B cell (primary cell): Measurements from ENCODE around the gene PDGFRB. TPM values are rescaled to one million over a fixed set of nuclear protein-coding genes. Genes with fewer than 3 reads are reported as not detected.

Source experiments
- ATAC-seq: fragments of 200-7000 bp; cut with Tn5 transposase; one replicate; pipeline ENCODE4 v1.10.0; 2021; ENCODE audit warnings: low read depth, mild to moderate bottlenecking, moderate number of reproducible peaks, moderate library complexity
- CTCF ChIA-PET: fragments of 350-600 bp; sonication (Branson Sonifier 250); formaldehyde crosslinking; loops from one replicate; lab custom pipeline; 2021; ENCODE audit warnings: antibody characterized with exemption, inconsistent platforms; lab: Charles Lee
- POLR2A ChIA-PET: fragments of 350-600 bp; sonication (Branson Sonifier 250); formaldehyde crosslinking; loops from one replicate; lab custom pipeline; 2021; ENCODE audit warnings: antibody characterized with exemption; lab: Charles Lee
- DNase-seq: peaks from one replicate; pipeline ENCODE4 v3.0.0; 2013
- H2AFZ ChIP-seq: 2 replicates; pipeline ENCODE4 v1.6.1; 2012; ENCODE audit warnings: mild to moderate bottlenecking, low read depth, low read length; ENCODE audit not compliant: insufficient read depth, poor library complexity, severe bottlenecking
- H3K27ac ChIP-seq, 2 donors: 1 replicate in 1 of 2; 2 replicates in 1 of 2; pipeline ENCODE4 v1.5.1; 2012 to 2013; ENCODE audit warnings: low read length in 2 of 2, mild to moderate bottlenecking in 2 of 2, moderate library complexity in 1 of 2
- H3K27me3 ChIP-seq, 4 experiments: fragments of 200-600 bp in 1 of 4; sonication (generic) in 1 of 4; replicated peaks in 1 of 4; 1 replicate in 2 of 4; 2 replicates in 2 of 4; pipeline versions ENCODE4 v1.6.1 to v1.7.0; 2013 to 2016; ENCODE audit warnings: low read length in 3 of 4, mild to moderate bottlenecking in 2 of 4, mixed read lengths in 1 of 4, moderate library complexity in 1 of 4; ENCODE audit not compliant: insufficient read depth in 4 of 4, control insufficient read depth in 3 of 4; ENCODE audit errors: control extremely low read depth in 1 of 4
- H3K36me3 ChIP-seq, 2 experiments: replicated peaks in 1 of 2; 1 replicate in 1 of 2; 2 replicates in 1 of 2; pipeline versions ENCODE4 v1.6.1 to v1.7.1; 2013; ENCODE audit warnings: low read length in 1 of 2; ENCODE audit not compliant: insufficient read depth in 2 of 2, control insufficient read depth in 1 of 2; ENCODE audit errors: control extremely low read depth in 1 of 2, extremely low read depth in 1 of 2
- H3K4me1 ChIP-seq, 2 donors: fragments of 200-600 bp in 1 of 2; sonication (generic) in 1 of 2; 1 replicate in 1 of 2; 2 replicates in 1 of 2; pipeline versions ENCODE4 v1.5.1 to v1.6.1; 2013 to 2017; ENCODE audit warnings: low read length in 2 of 2; ENCODE audit not compliant: control insufficient read depth in 2 of 2, insufficient read depth in 2 of 2
- H3K4me2 ChIP-seq: replicated peaks from 2 replicates; pipeline ENCODE3; 2012; ENCODE audit warnings: mild to moderate bottlenecking, low read depth, low read length; ENCODE audit not compliant: poor library complexity, severe bottlenecking
- H3K4me3 ChIP-seq, 5 experiments: fragments of 200-600 bp in 1 of 5; sonication (generic) in 1 of 5; 1 replicate in 3 of 5; 2 replicates in 2 of 5; pipeline versions ENCODE4 v1.5.1 to v1.7.0; 2011 to 2016; ENCODE audit warnings: low read length in 4 of 5, mild to moderate bottlenecking in 4 of 5, low read depth in 2 of 5, control low read depth in 1 of 5, moderate library complexity in 1 of 5; ENCODE audit not compliant: insufficient read depth in 1 of 5; ENCODE audit errors: control extremely low read depth in 1 of 5, extremely low read depth in 1 of 5
- H3K79me2 ChIP-seq: fragments of 200-600 bp; sonication (generic); one replicate; pipeline ENCODE4 v1.6.0; 2016; ENCODE audit warnings: low read length; ENCODE audit not compliant: control insufficient read depth, insufficient read depth
- H3K9ac ChIP-seq: fragments of 200-600 bp; sonication (generic); 2 replicates; pipeline ENCODE4 v1.6.1; 2017; ENCODE audit warnings: mild to moderate bottlenecking, low read length, moderate library complexity
- H3K9me3 ChIP-seq, 3 donors: one replicate each; pipeline versions ENCODE4 v1.6.1 to v1.7.1; 2013; ENCODE audit warnings: low read length in 2 of 3; ENCODE audit not compliant: control insufficient read depth in 2 of 3, insufficient read depth in 1 of 3; ENCODE audit errors: control extremely low read depth in 1 of 3
- H4K20me1 ChIP-seq: 2 replicates; pipeline ENCODE4 v1.6.0; 2012; ENCODE audit warnings: mild to moderate bottlenecking, low read length; ENCODE audit not compliant: insufficient read depth, control insufficient read depth, poor library complexity, severe bottlenecking
- H3K27ac Mint-ChIP-seq: one replicate; pipeline ENCODE4 v1.8.0; 2021; ENCODE audit warnings: mixed read lengths
- H3K27me3 Mint-ChIP-seq: one replicate; pipeline ENCODE4 v1.8.0; 2021; ENCODE audit warnings: mixed read lengths
- H3K4me1 Mint-ChIP-seq: one replicate; pipeline ENCODE4 v1.8.0; 2021; ENCODE audit warnings: mixed read lengths
- H3K4me3 Mint-ChIP-seq: one replicate; pipeline ENCODE4 v1.8.0; 2021; ENCODE audit warnings: mixed read lengths
- H3K9me3 Mint-ChIP-seq: one replicate; pipeline ENCODE4 v1.8.0; 2022; ENCODE audit warnings: mixed read lengths; ENCODE audit not compliant: insufficient read depth
- EZH2 ChIP-seq: IDR thresholded peaks from 2 replicates; pipeline ENCODE4 v1.6.1; 2012; ENCODE audit warnings: borderline replicate concordance, low read depth, mild to moderate bottlenecking, moderate library complexity, low read length; ENCODE audit not compliant: insufficient read depth, poor library complexity, severe bottlenecking
- WGBS: methylation state at CpG from one replicate; pipeline ENCODE4 v1.1.5; 2013; ENCODE audit warnings: missing lambda C conversion rate; ENCODE audit not compliant: insufficient coverage; 5-methylcytosine and 5-hydroxymethylcytosine counted together
- intact Hi-C: fragments of 100-400 bp; cut with micrococcal nuclease; formaldehyde crosslinking; loops from one replicate; pipeline ENCODE4 v1.10.0; 2022
- polyA plus RNA-seq: library from polyadenylated mRNA; depleted of rRNA; stranded (reverse); fragments of >200 nt; gene quantifications from 2 replicates; pipeline ENCODE4 v1.2.3, GENCODE V29; 2012
- total RNA-seq, 2 donors: library from RNA; stranded (reverse); fragments of 120-200 nt in 1 of 2; gene quantifications; 1 replicate in 1 of 2; 2 replicates in 1 of 2; pipeline versions ENCODE4 v1.2.3 to v1.2.4, GENCODE V29; 2013 to 2022
- TF ChIP-seq, protein P1 (sequence below): fragments of 200-600 bp; IDR thresholded peaks from one replicate; pipeline ENCODE4 v1.8.0; 2022; ENCODE audit warnings: antibody characterized with exemption, mild to moderate bottlenecking

Gene PDGFRB
- total and polyA plus RNA-seq, 2 donors (not counting 1 experiment from before 2014, with no cell fraction given): 0.42 to 3.6 TPM

DNA sequence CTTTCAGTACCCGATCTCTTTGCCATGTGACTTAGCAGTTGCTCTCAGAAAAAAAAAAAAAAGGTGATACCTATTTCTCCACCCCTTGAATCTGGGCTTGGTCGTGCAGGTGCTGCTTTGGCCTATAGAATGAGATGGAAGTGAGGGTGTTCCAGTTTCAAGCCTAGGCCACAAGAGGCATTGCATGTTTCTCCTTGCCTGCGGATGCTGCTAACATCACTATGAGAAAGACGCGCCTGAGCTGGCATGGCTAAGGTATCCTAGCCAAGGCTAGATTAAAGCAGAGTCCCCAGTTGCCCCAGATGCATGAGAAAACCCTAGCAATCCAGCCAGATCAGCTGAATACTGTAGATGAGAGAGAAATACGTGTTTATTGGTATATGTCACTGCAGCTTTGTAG, 54.6 kb downstream of the PDGFRB start:
- Mint-ChIP-seq H3K4me3 (no peak overlapping the region), H3K27me3 (no peaks in the 10 kb centered on the region), H3K9me3 (no peaks in the 10 kb centered on the region), H3K4me1 (peaks cover 8% of the 10 kb centered on the region), H3K27ac (no peak overlapping the region)
- H3K4me2 ChIP-seq: no peak overlapping the region
- H3K9ac ChIP-seq: no peak overlapping the region
- H3K36me3 ChIP-seq: no peaks in the 10 kb centered on the region
- no peak overlapping the region for H3K27ac ChIP-seq
- H3K4me1 ChIP-seq: peaks cover 0 to 6% of the 10 kb centered on the region in 2 donors
- no peak overlapping the region for H2AFZ ChIP-seq
- intact Hi-C loops: no loop called here
- WGBS: 100% methylated on average over 4 of the region's 6 CpGs
- H3K4me3 ChIP-seq: no peak overlapping the region
- no peaks in the 10 kb centered on the region for H3K27me3 ChIP-seq
- H3K79me2 ChIP-seq: no peaks in the 10 kb centered on the region
- TF ChIP-seq, protein P1, sequence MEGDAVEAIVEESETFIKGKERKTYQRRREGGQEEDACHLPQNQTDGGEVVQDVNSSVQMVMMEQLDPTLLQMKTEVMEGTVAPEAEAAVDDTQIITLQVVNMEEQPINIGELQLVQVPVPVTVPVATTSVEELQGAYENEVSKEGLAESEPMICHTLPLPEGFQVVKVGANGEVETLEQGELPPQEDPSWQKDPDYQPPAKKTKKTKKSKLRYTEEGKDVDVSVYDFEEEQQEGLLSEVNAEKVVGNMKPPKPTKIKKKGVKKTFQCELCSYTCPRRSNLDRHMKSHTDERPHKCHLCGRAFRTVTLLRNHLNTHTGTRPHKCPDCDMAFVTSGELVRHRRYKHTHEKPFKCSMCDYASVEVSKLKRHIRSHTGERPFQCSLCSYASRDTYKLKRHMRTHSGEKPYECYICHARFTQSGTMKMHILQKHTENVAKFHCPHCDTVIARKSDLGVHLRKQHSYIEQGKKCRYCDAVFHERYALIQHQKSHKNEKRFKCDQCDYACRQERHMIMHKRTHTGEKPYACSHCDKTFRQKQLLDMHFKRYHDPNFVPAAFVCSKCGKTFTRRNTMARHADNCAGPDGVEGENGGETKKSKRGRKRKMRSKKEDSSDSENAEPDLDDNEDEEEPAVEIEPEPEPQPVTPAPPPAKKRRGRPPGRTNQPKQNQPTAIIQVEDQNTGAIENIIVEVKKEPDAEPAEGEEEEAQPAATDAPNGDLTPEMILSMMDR: no peak
- TF ChIP-seq EZH2: no peak
- no peaks in the 10 kb centered on the region for H4K20me1 ChIP-seq
- H3K9me3 ChIP-seq: no peaks in the 10 kb centered on the region
- ChIA-PET POLR2A (no interaction called here), CTCF (no interaction called here)
- DNase-seq (no peak), ATAC-seq (no peak)

DNA sequence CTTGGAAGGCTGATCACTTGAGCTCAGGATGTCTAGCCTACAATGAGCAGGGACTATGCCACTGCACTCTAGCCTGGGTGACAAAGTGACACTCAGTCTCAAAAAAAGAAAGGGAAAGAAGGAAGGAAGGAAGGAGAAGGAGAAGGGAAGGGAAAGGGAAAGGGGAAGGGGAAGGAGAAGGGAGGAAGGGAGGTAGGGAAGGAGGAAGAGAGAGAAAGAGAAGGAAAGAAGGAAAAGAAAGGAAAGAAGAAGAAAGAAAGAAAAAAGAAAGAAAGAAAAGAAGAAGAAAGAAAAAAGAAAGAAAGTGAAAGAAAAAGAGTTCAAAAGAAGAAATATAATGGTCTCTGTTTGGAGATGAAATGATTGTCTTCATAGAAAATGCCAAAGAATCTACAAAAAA, 58.5 kb downstream of the PDGFRB start:
- ATAC-seq (no peak), DNase-seq (no peak)
- no peaks in the 10 kb centered on the region for H3K9me3 Mint-ChIP-seq
- no peaks in the 10 kb centered on the region for H3K4me1 Mint-ChIP-seq
- H3K9me3 ChIP-seq: no peaks in the 10 kb centered on the region
- no peak overlapping the region for H3K4me3 Mint-ChIP-seq
- H3K27me3 ChIP-seq: no peaks in the 10 kb centered on the region
- no peak overlapping the region for H2AFZ ChIP-seq
- no peak overlapping the region for H3K4me2 ChIP-seq
- no peaks in the 10 kb centered on the region for H4K20me1 ChIP-seq
- H3K4me1 ChIP-seq: no peaks in the 10 kb centered on the region
- CTCF ChIA-PET: no interaction called here
- H3K27me3 Mint-ChIP-seq: peaks cover 8% of the 10 kb centered on the region
- no peaks in the 10 kb centered on the region for H3K36me3 ChIP-seq
- no peak overlapping the region for H3K27ac ChIP-seq
- H3K79me2 ChIP-seq: no peaks in the 10 kb centered on the region
- no peak for TF ChIP-seq EZH2
- TF ChIP-seq, protein P1: no peak
- no peak overlapping the region for H3K4me3 ChIP-seq
- no peak overlapping the region for H3K27ac Mint-ChIP-seq
- intact Hi-C loops: no loop called here
- H3K9ac ChIP-seq: no peak overlapping the region
- POLR2A ChIA-PET: no interaction called here
